Measurements from ENCODE around the gene SNAI3. TPM values are rescaled to one million over a fixed set of nuclear protein-coding genes. Genes with fewer than 3 reads are reported as not detected.

The SNAI3 gene
- total and polyA plus RNA-seq, 2 experiments from 2014 or later = 10.3 to 19.4 TPM

DNA sequence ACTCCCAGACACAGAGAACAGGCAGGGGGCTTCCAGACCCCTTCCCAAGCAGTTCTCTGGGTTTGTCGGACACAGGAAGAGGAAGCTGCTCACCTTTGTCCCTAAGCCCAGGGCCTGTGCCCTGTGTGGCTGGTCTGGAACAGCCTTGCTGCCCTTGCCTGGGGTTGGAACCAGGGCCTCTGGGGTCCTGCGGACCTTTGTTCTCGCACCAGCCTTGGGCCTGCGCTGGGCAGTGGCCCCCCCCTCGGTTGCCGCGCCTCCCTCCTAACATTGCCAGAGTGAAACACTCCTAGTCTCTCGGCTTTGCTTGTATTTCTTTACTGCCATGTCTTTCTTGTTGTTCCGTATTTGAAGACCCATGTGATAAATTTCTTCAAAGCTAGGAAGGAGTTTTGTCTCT is 56.5 kb downstream of the SNAI3 start:
- Histone ChIP-seq H3K27me3 (ENCODE audit: insufficient read depth) (no peaks in the 10 kb centered on the region), H2AFZ (no peak overlapping the region), H3K4me1 (ENCODE audit: insufficient read depth) (peaks cover 10% of the 10 kb centered on the region; the same call in 1 of the 2 replicates), H3K4me3 (no peak overlapping the region), H3K36me3 (ENCODE audit: insufficient read depth) (peaks cover 13% of the 10 kb centered on the region; the same call in 1 of the 2 replicates), H3K9me2 (ENCODE audit: insufficient read depth) (no peaks in the 10 kb centered on the region), H3K27ac (ENCODE audit: low read depth) (peak overlapping the region; percentile 45; the same call in 1 of the 2 replicates), H4K20me1 (replicated peaks; ENCODE audit: insufficient read depth) (0 out of 2 replicates have a peak, but pooled peaks cover 5% of the 10 kb centered on the region), H3K79me2 (replicated peaks; ENCODE audit: insufficient read depth) (no peaks in the 10 kb centered on the region), H3K4me2 (no peak overlapping the region), H3F3A (replicated peaks; ENCODE audit: low read depth) (peaks cover 8% of the 10 kb centered on the region; the same call in 1 of the 2 replicates)
- DNase-seq (ENCODE audit: low spot score) (no peak), ATAC-seq (no peak)
- Mint-ChIP-seq H3K4me1 (peaks cover 23% of the 10 kb centered on the region), H3K27me3 (ENCODE audit: insufficient read depth, low read depth, poor library complexity) (peaks cover 9% of the 10 kb centered on the region), H3K9me3 (no peaks in the 10 kb centered on the region), H3K36me3 (ENCODE audit: low read depth) (peaks cover 45% of the 10 kb centered on the region), H3K27ac (no peak overlapping the region), H3K4me3 (no peak overlapping the region)
- TF ChIP-seq, protein P1, sequence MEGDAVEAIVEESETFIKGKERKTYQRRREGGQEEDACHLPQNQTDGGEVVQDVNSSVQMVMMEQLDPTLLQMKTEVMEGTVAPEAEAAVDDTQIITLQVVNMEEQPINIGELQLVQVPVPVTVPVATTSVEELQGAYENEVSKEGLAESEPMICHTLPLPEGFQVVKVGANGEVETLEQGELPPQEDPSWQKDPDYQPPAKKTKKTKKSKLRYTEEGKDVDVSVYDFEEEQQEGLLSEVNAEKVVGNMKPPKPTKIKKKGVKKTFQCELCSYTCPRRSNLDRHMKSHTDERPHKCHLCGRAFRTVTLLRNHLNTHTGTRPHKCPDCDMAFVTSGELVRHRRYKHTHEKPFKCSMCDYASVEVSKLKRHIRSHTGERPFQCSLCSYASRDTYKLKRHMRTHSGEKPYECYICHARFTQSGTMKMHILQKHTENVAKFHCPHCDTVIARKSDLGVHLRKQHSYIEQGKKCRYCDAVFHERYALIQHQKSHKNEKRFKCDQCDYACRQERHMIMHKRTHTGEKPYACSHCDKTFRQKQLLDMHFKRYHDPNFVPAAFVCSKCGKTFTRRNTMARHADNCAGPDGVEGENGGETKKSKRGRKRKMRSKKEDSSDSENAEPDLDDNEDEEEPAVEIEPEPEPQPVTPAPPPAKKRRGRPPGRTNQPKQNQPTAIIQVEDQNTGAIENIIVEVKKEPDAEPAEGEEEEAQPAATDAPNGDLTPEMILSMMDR (conservative IDR thresholded peaks at IDR 0.05; ENCODE audit: low read depth in 2 of 2) = no peak
- no peak for TF ChIP-seq CREB1 (CRISPR knock-in tag; IDR thresholded peaks at IDR 0.05; ENCODE audit: low read depth)
- no peak for TF ChIP-seq NANOG (IDR thresholded peaks at IDR 0.05; ENCODE audit: borderline replicate concordance)
- TF ChIP-seq ZNF114 (CRISPR knock-in tag; IDR thresholded peaks at IDR 0.05) = no peak
- no peak for TF ChIP-seq STAT1 (IDR thresholded peaks at IDR 0.05; ENCODE audit: unreplicated experiment)
- no peak for TF ChIP-seq JUNB (IDR thresholded peaks at IDR 0.05; ENCODE audit: unreplicated experiment)
- no peak for TF ChIP-seq EZH2 (IDR thresholded peaks at IDR 0.05; ENCODE audit: low read depth, unreplicated experiment)
- no peak for TF ChIP-seq POLR2AphosphoS5 (IDR thresholded peaks at IDR 0.05; ENCODE audit: low read depth)
- TF ChIP-seq, protein P2, sequence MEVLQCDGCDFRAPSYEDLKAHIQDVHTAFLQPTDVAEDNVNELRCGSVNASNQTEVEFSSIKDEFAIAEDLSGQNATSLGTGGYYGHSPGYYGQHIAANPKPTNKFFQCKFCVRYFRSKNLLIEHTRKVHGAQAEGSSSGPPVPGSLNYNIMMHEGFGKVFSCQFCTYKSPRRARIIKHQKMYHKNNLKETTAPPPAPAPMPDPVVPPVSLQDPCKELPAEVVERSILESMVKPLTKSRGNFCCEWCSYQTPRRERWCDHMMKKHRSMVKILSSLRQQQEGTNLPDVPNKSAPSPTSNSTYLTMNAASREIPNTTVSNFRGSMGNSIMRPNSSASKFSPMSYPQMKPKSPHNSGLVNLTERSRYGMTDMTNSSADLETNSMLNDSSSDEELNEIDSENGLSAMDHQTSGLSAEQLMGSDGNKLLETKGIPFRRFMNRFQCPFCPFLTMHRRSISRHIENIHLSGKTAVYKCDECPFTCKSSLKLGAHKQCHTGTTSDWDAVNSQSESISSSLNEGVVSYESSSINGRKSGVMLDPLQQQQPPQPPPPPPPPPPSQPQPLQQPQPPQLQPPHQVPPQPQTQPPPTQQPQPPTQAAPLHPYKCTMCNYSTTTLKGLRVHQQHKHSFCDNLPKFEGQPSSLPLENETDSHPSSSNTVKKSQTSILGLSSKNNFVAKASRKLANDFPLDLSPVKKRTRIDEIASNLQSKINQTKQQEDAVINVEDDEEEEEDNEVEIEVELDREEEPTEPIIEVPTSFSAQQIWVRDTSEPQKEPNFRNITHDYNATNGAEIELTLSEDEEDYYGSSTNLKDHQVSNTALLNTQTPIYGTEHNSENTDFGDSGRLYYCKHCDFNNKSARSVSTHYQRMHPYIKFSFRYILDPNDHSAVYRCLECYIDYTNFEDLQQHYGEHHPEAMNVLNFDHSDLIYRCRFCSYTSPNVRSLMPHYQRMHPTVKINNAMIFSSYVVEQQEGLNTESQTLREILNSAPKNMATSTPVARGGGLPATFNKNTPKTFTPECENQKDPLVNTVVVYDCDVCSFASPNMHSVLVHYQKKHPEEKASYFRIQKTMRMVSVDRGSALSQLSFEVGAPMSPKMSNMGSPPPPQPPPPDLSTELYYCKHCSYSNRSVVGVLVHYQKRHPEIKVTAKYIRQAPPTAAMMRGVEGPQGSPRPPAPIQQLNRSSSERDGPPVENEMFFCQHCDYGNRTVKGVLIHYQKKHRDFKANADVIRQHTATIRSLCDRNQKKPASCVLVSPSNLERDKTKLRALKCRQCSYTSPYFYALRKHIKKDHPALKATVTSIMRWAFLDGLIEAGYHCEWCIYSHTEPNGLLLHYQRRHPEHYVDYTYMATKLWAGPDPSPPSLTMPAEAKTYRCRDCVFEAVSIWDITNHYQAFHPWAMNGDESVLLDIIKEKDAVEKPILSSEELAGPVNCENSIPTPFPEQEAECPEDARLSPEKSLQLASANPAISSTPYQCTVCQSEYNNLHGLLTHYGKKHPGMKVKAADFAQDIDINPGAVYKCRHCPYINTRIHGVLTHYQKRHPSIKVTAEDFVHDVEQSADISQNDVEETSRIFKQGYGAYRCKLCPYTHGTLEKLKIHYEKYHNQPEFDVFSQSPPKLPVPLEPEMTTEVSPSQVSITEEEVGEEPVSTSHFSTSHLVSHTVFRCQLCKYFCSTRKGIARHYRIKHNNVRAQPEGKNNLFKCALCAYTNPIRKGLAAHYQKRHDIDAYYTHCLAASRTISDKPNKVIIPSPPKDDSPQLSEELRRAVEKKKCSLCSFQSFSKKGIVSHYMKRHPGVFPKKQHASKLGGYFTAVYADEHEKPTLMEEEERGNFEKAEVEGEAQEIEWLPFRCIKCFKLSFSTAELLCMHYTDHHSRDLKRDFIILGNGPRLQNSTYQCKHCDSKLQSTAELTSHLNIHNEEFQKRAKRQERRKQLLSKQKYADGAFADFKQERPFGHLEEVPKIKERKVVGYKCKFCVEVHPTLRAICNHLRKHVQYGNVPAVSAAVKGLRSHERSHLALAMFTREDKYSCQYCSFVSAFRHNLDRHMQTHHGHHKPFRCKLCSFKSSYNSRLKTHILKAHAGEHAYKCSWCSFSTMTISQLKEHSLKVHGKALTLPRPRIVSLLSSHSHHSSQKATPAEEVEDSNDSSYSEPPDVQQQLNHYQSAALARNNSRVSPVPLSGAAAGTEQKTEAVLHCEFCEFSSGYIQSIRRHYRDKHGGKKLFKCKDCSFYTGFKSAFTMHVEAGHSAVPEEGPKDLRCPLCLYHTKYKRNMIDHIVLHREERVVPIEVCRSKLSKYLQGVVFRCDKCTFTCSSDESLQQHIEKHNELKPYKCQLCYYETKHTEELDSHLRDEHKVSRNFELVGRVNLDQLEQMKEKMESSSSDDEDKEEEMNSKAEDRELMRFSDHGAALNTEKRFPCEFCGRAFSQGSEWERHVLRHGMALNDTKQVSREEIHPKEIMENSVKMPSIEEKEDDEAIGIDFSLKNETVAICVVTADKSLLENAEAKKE (CRISPR knock-in tag; IDR thresholded peaks at IDR 0.05) = no peak
- TF ChIP-seq, protein P3, sequence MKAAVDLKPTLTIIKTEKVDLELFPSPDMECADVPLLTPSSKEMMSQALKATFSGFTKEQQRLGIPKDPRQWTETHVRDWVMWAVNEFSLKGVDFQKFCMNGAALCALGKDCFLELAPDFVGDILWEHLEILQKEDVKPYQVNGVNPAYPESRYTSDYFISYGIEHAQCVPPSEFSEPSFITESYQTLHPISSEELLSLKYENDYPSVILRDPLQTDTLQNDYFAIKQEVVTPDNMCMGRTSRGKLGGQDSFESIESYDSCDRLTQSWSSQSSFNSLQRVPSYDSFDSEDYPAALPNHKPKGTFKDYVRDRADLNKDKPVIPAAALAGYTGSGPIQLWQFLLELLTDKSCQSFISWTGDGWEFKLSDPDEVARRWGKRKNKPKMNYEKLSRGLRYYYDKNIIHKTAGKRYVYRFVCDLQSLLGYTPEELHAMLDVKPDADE (IDR thresholded peaks at IDR 0.05) = no peak
- TF ChIP-seq ZNF331 (CRISPR knock-in tag; IDR thresholded peaks at IDR 0.05; ENCODE audit: low read depth) = no peak
- TF ChIP-seq, protein P4, sequence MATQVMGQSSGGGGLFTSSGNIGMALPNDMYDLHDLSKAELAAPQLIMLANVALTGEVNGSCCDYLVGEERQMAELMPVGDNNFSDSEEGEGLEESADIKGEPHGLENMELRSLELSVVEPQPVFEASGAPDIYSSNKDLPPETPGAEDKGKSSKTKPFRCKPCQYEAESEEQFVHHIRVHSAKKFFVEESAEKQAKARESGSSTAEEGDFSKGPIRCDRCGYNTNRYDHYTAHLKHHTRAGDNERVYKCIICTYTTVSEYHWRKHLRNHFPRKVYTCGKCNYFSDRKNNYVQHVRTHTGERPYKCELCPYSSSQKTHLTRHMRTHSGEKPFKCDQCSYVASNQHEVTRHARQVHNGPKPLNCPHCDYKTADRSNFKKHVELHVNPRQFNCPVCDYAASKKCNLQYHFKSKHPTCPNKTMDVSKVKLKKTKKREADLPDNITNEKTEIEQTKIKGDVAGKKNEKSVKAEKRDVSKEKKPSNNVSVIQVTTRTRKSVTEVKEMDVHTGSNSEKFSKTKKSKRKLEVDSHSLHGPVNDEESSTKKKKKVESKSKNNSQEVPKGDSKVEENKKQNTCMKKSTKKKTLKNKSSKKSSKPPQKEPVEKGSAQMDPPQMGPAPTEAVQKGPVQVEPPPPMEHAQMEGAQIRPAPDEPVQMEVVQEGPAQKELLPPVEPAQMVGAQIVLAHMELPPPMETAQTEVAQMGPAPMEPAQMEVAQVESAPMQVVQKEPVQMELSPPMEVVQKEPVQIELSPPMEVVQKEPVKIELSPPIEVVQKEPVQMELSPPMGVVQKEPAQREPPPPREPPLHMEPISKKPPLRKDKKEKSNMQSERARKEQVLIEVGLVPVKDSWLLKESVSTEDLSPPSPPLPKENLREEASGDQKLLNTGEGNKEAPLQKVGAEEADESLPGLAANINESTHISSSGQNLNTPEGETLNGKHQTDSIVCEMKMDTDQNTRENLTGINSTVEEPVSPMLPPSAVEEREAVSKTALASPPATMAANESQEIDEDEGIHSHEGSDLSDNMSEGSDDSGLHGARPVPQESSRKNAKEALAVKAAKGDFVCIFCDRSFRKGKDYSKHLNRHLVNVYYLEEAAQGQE (IDR thresholded peaks at IDR 0.05; ENCODE audit: unreplicated experiment) = no peak
- no peak for TF ChIP-seq EZH2phosphoT487 (IDR thresholded peaks at IDR 0.05; ENCODE audit: unreplicated experiment)

All from GM23338 (cell line).